K562 (cell line): ENCODE results near the gene ERAS. TPM values are rescaled to one million over a fixed set of nuclear protein-coding genes. Genes with fewer than 3 reads are reported as not detected.

Source experiments
- ATAC-seq: fragments of 200-7000 bp; cut with Tn5 transposase; 3 replicates; pipeline ENCODE4 v1.9.1; 2020; ENCODE audit warnings: moderate library complexity
- BruUV-seq: library from RNA; stranded (reverse); fragments of 400-500 nt; replicated peaks from 2 replicates; lab custom pipeline; 2021; lab: Mats Ljungman, UMichigan
- CTCF ChIA-PET: fragments of 300-600 bp; formaldehyde crosslinking; extraction: SDS; loops from one replicate; lab custom pipeline; 2021; ENCODE audit warnings: low intra/inter-chr PET ratio; lab: Yijun Ruan, JAX
- POLR2A ChIA-PET: fragments of 300-600, 350-650 bp; sonication (Branson Sonifier 250); formaldehyde crosslinking; extraction: SDS; loops from one replicate; lab custom pipeline; 2021; ENCODE audit warnings: antibody characterized with exemption, inconsistent platforms; lab: Yijun Ruan, JAX
- DNase-seq, 4 experiments: peaks; one replicate each; pipeline versions ENCODE4 v3.0.0 to v3.0.0-alpha.2; 2011 to 2018; ENCODE audit warnings: low spot score in 3 of 4, mixed read lengths in 3 of 4; ENCODE audit errors: extremely low read depth in 1 of 4
- FAIRE-seq: peaks from 2 replicates; lab custom pipeline; 2011; peaks lifted over from hg19 to GRCh38; lab: Jason Lieb, UNC
- H2AFZ ChIP-seq: 2 replicates; pipeline ENCODE4 v1.6.0; 2011; ENCODE audit warnings: low read depth, low read length, control low read depth, inconsistent platforms
- H3K27ac ChIP-seq: fragments of 200-600 bp; 3 replicates; pipeline ENCODE4 v1.8.0; 2011; ENCODE audit warnings: low read depth, mild to moderate bottlenecking, control low read depth, inconsistent platforms, low read length, moderate library complexity, mixed read lengths; ENCODE audit errors: extremely low read depth
- H3K27me3 ChIP-seq, 2 experiments: fragments of 300-600 bp in 1 of 2; 2 replicates in 1 of 2; 3 replicates in 1 of 2; pipeline versions ENCODE4 v1.6.0 to v1.8.0; 2011; ENCODE audit warnings: inconsistent platforms in 2 of 2, low read length in 2 of 2, mild to moderate bottlenecking in 1 of 2, mixed read lengths in 1 of 2, moderate library complexity in 1 of 2; ENCODE audit not compliant: control insufficient read depth in 2 of 2, insufficient read depth in 2 of 2
- H3K36me3 ChIP-seq: fragments of 300-600 bp; 3 replicates; pipeline ENCODE4 v1.8.0; 2011; ENCODE audit warnings: mild to moderate bottlenecking, low read length, inconsistent platforms; ENCODE audit not compliant: control insufficient read depth, insufficient read depth
- H3K4me1 ChIP-seq, 2 experiments: fragments of 200-600 bp in 1 of 2; replicated peaks in 1 of 2; 2 replicates in 1 of 2; 3 replicates in 1 of 2; pipeline versions ENCODE4 v1.5.1 to v1.8.0; 2011; ENCODE audit warnings: inconsistent platforms in 2 of 2, low read length in 2 of 2, mild to moderate bottlenecking in 1 of 2, mixed read lengths in 1 of 2, moderate library complexity in 1 of 2; ENCODE audit not compliant: control insufficient read depth in 2 of 2, insufficient read depth in 2 of 2
- H3K4me2 ChIP-seq: 2 replicates; pipeline ENCODE4 v1.6.1; 2011; ENCODE audit warnings: low read length, control low read depth, inconsistent platforms, mixed read lengths; ENCODE audit not compliant: insufficient read depth
- H3K4me3 ChIP-seq: fragments of 200-600 bp; sonication (generic), shearing (Covaris generic); 2 replicates; pipeline ENCODE4 v1.5.1; 2016; ENCODE audit warnings: control low read depth, inconsistent platforms
- H3K79me2 ChIP-seq: fragments of 200-600 bp; 3 replicates; pipeline ENCODE4 v1.8.0; 2011; ENCODE audit warnings: low read length, inconsistent platforms; ENCODE audit not compliant: control insufficient read depth, insufficient read depth
- H3K9ac ChIP-seq, 2 experiments: 2 replicates each; pipeline versions ENCODE4 v1.6.0 to v1.6.1; 2011; ENCODE audit warnings: low read depth in 2 of 2, low read length in 2 of 2, control low read depth in 1 of 2, inconsistent platforms in 1 of 2, mild to moderate bottlenecking in 1 of 2, mixed read lengths in 1 of 2; ENCODE audit not compliant: insufficient read depth in 1 of 2
- H3K9me1 ChIP-seq: one replicate; pipeline ENCODE4 v1.6.0; 2011; ENCODE audit warnings: inconsistent platforms, mild to moderate bottlenecking, low read length, moderate library complexity; ENCODE audit not compliant: control insufficient read depth, insufficient read depth
- H3K9me3 ChIP-seq: replicated peaks from 2 replicates; pipeline ENCODE4 v1.5.1; 2011; ENCODE audit warnings: low read depth, low read length, inconsistent platforms; ENCODE audit not compliant: control insufficient read depth, insufficient read depth
- H4K20me1 ChIP-seq: replicated peaks from 2 replicates; pipeline ENCODE4 v1.6.1; 2011; ENCODE audit warnings: low read length, inconsistent platforms, mixed read lengths; ENCODE audit not compliant: control insufficient read depth, insufficient read depth
- ARHGAP35 ChIP-seq: fragments of 450-650 bp; IDR thresholded peaks from 2 replicates; pipeline ENCODE4 v1.6.1; 2018; ENCODE audit not compliant: partially characterized antibody
- CLOCK ChIP-seq: fragments of 250-450 bp; sonication (Bioruptor Pico); IDR thresholded peaks from 2 replicates; pipeline ENCODE4 v1.4.0; 2020; ENCODE audit warnings: mild to moderate bottlenecking, moderate library complexity, borderline replicate concordance
- DIDO1 ChIP-seq: fragments of 450-650 bp; IDR thresholded peaks from 2 replicates; pipeline ENCODE4 v1.6.1; 2016; ENCODE audit warnings: low read depth, missing biosample characterization, missing genetic modification characterization
- KLF6 ChIP-seq: fragments of 250-450 bp; sonication (Bioruptor Pico); IDR thresholded peaks from 2 replicates; pipeline ENCODE4 v1.4.0; 2020; ENCODE audit warnings: mild to moderate bottlenecking, moderate library complexity, borderline replicate concordance
- NCOA2 ChIP-seq, 2 experiments: fragments of 450-650 bp; IDR thresholded peaks; 2 replicates each; pipeline ENCODE4 v1.6.1; 2018; ENCODE audit warnings: mild to moderate bottlenecking in 2 of 2, moderate library complexity in 1 of 2; ENCODE audit not compliant: partially characterized antibody in 2 of 2
- ZNF165 ChIP-seq: fragments of 250-450 bp; sonication (Bioruptor Pico); IDR thresholded peaks from 2 replicates; pipeline ENCODE4 v1.4.0; 2020; ENCODE audit warnings: borderline replicate concordance
- ZNF174 ChIP-seq: fragments of 250-450 bp; sonication (Bioruptor Pico); IDR thresholded peaks from 2 replicates; pipeline ENCODE4 v1.4.0; 2020; ENCODE audit warnings: mild to moderate bottlenecking
- ZNF644 ChIP-seq: fragments of 200-800 bp; sonication (Bioruptor generic); IDR thresholded peaks from 2 replicates; pipeline ENCODE4 v1.6.1; 2016; ENCODE audit warnings: low read depth, missing genetic modification characterization, missing compliant biosample characterization
- WGBS: fragments of 100-300 bp; shearing (Covaris generic); methylation state at CpG from one replicate; pipeline ENCODE4 v1.1.6; 2016; ENCODE audit warnings: low coverage, mixed read lengths; ENCODE audit not compliant: insufficient coverage; ENCODE audit errors: missing lambda C conversion rate; 5-methylcytosine and 5-hydroxymethylcytosine counted together
- in situ Hi-C: fragments of 300-500 bp; cut with MboI; formaldehyde crosslinking; loops from 4 replicates; pipeline ENCODE4 v1.15.0; 2018; ENCODE audit warnings: inconsistent platforms, mixed read lengths
- intact Hi-C: fragments of 100-400 bp; cut with micrococcal nuclease; formaldehyde crosslinking; loops from 2 replicates; pipeline ENCODE4 v1.14.2; 2022
- polyA plus RNA-seq, 8 experiments: library from polyadenylated mRNA; depleted of rRNA in 4 of 8; stranded (reverse) in 5 of 8; unstranded in 3 of 8; fragments of >200 nt; fragmentation: Nextera tagmentation in 2 of 8; fragmentation: Illumina TruSeq in 1 of 8; extraction: Ambion mirVana in 2 of 8; extraction: Trizol in 1 of 8; gene quantifications; 2 replicates each; pipeline versions ENCODE4 v1.2.1 to v1.2.3, GENCODE V29; 2011 to 2014; ENCODE audit warnings: inconsistent platforms in 1 of 8, missing spikeins in 1 of 8
- total RNA-seq, 7 experiments: library from RNA; depleted of rRNA in 6 of 7; stranded (reverse); fragments of >200 nt in 6 of 7; fragmentation: Illumina TruSeq in 2 of 7; extraction: Trizol in 2 of 7; gene quantifications; 2 replicates each; pipeline versions ENCODE4 v1.2.1 to v1.2.3, GENCODE V29; 2011 to 2021; ENCODE audit warnings: low replicate concordance in 1 of 7

Gene ERAS
- total and polyA plus RNA-seq, 9 of the 15 experiments (the other 6 are each of a cell fraction or from before 2014, with no cell fraction given): 0.07 to 0.12 TPM; not detected in 7

- Histone ChIP-seq H3K4me3 (no peak overlapping the region), H3K9me1 (no peaks in the 10 kb centered on the region), H3K4me2 (no peak overlapping the region), H3K9me3 (no peaks in the 10 kb centered on the region), H3K27ac (no peak overlapping the region), H3K4me1 (peaks cover 5 to 12% of the 10 kb centered on the region in 2 experiments; a peak in 4 of 5 replicates), H4K20me1 (no peaks in the 10 kb centered on the region), H3K27me3 (no peaks in the 10 kb centered on the region), H3K36me3 (peaks cover 32% of the 10 kb centered on the region; the same call in 2 of the 3 replicates), H2AFZ (no peak overlapping the region), H3K9ac (no peak overlapping the region), H3K79me2 (no peaks in the 10 kb centered on the region)
- BruUV-seq: no TSS peak
- POLR2A ChIA-PET: interaction anchor here (0.6 kb wide), 1 partner anchor 1645 kb away, joined by 3 read pairs; no protein-coding TSS in a partner anchor
- CTCF ChIA-PET: no interaction called here
- TF ChIP-seq NCOA2 (IDR thresholded peaks at IDR 0.05; ENCODE audit: partially characterized antibody in 2 of 2) (no peak), ZNF174 (CRISPR knock-in tag) (no peak), ZNF644 (tag) (no peak), ZNF165 (CRISPR knock-in tag) (no peak), ARHGAP35 (no peak), CLOCK (CRISPR knock-in tag) (no peak), DIDO1 (no peak), KLF6 (CRISPR knock-in tag) (no peak)
- DNase-seq (no peak), FAIRE-seq (no peak), ATAC-seq (no peak)
- in situ Hi-C loops (no loop called here), intact Hi-C loops (no loop called here)
- 97% methylated on average over 5 of the region's 8 CpGs for WGBS
Observed at GRCh38 chrX:48815266-48815665, 11.0 kb upstream of the ERAS start.
